ENCODE results near the gene SHTN1.

Gene SHTN1

GRCh38 chr10:116980041-116980440 lies 24.9 kb downstream of the SHTN1 start:
- DNase-seq: no peak

GRCh38 chr10:116978901-116979300 lies 26.1 kb downstream of the SHTN1 start:
- no peak for DNase-seq

GRCh38 chr10:116974456-116975005 lies 30.5 kb downstream of the SHTN1 start:
- no peak for DNase-seq

GRCh38 chr10:116973946-116974455 lies 31.0 kb downstream of the SHTN1 start:
- DNase-seq: no peak

GRCh38 chr10:116973371-116973905 lies 31.5 kb downstream of the SHTN1 start:
- no peak for DNase-seq

- DNase-seq: no peak
Measured at GRCh38 chr10:116972131-116972530, 32.9 kb downstream of the SHTN1 start.

GRCh38 chr10:116970050-116970449 lies 34.9 kb downstream of the SHTN1 start:
- DNase-seq: no peak

- DNase-seq: no peak
Measured at GRCh38 chr10:116968331-116968730, 36.7 kb downstream of the SHTN1 start.

- DNase-seq: no peak
Measured at GRCh38 chr10:116961406-116962251, 43.4 kb downstream of the SHTN1 start.

GRCh38 chr10:116960066-116960776 lies 44.8 kb downstream of the SHTN1 start:
- no peak for DNase-seq

GRCh38 chr10:116952729-116953128 lies 52.3 kb downstream of the SHTN1 start:
- DNase-seq: no peak

GRCh38 chr10:116948530-116948870 lies 56.5 kb downstream of the SHTN1 start:
- no peak for DNase-seq

- no peak for DNase-seq
Measured at GRCh38 chr10:116947841-116948529, 57.0 kb downstream of the SHTN1 start.

- no peak for DNase-seq
Measured at GRCh38 chr10:116944911-116945310, 60.1 kb downstream of the SHTN1 start.

- no peak for DNase-seq
Measured at GRCh38 chr10:116931806-116932205, 73.2 kb downstream of the SHTN1 start.

- DNase-seq: no peak
Measured at GRCh38 chr10:116926426-116926825, 78.6 kb downstream of the SHTN1 start.

GRCh38 chr10:116925056-116925455 lies 79.9 kb downstream of the SHTN1 start:
- DNase-seq: no peak

GRCh38 chr10:116919706-116920105 lies 85.3 kb downstream of the SHTN1 start:
- DNase-seq: no peak

- DNase-seq: no peak
Measured at GRCh38 chr10:116919164-116919563, 85.8 kb downstream of the SHTN1 start.

GRCh38 chr10:116918583-116918982 lies 86.4 kb downstream of the SHTN1 start:
- no peak for DNase-seq

GRCh38 chr10:116917481-116917880 lies 87.5 kb downstream of the SHTN1 start:
- DNase-seq: no peak

GRCh38 chr10:116915340-116915739 lies 89.6 kb downstream of the SHTN1 start:
- DNase-seq: no peak

- DNase-seq: no peak
Measured at GRCh38 chr10:116913695-116914094, 91.3 kb downstream of the SHTN1 start.

Measured in CD4-positive, alpha-beta T cell treated with Interleukin-10 for 1 hour (primary cell).